ENCODE results near the gene CRYZL1. TPM values are rescaled to one million over a fixed set of nuclear protein-coding genes. Genes with fewer than 3 reads are reported as not detected.
A peak's percentile ranks its signal among the peaks of the same experiment; 100 is the strongest.

CRYZL1 gene
- total RNA-seq, 1 donor from 2014 or later = 10.8 TPM

- H3K4me3 ChIP-seq (ENCODE audit: low read depth, low read length) = peak overlapping the region; percentile 92
- no peak for TF ChIP-seq CTCF (IDR thresholded peaks at IDR 0.05; ENCODE audit: insufficient read depth, low read length, severe bottlenecking)
- no peaks in the 10 kb centered on the region for H3K27me3 ChIP-seq (ENCODE audit: control insufficient read depth, insufficient read depth, low read length)
- no peak for FAIRE-seq
- peaks cover 2% of the 10 kb centered on the region for H3K36me3 ChIP-seq (ENCODE audit: control insufficient read depth, insufficient read depth, low read length)
- no peak for DNase-seq (ENCODE audit: low read depth)
Observed at GRCh38 chr21:33544451-33545195, 96.9 kb downstream of the CRYZL1 start.

- H3K36me3 ChIP-seq (ENCODE audit: control insufficient read depth, insufficient read depth, low read length) = peaks cover 4% of the 10 kb centered on the region
- no peak for TF ChIP-seq CTCF (IDR thresholded peaks at IDR 0.05; ENCODE audit: insufficient read depth, low read length, severe bottlenecking)
- FAIRE-seq (no peak), DNase-seq (ENCODE audit: low read depth) (peak; percentile 40)
- no peaks in the 10 kb centered on the region for H3K27me3 ChIP-seq (ENCODE audit: control insufficient read depth, insufficient read depth, low read length)
- peak overlapping the region; percentile 92 for H3K4me3 ChIP-seq (ENCODE audit: low read depth, low read length)
Observed at GRCh38 chr21:33543505-33544129, 97.9 kb downstream of the CRYZL1 start.

GRCh38 chr21:33542640-33543504, 98.7 kb downstream of the CRYZL1 start, which contains the start of gene SON:
TSS of gene SON (plus strand) at chr21:33543038. CDS start at chr21:33543093, 55 bp downstream.
- no peaks in the 10 kb centered on the region for H3K27me3 ChIP-seq (ENCODE audit: control insufficient read depth, insufficient read depth, low read length)
- TF ChIP-seq CTCF (IDR thresholded peaks at IDR 0.05; ENCODE audit: insufficient read depth, low read length, severe bottlenecking) = no peak
- H3K36me3 ChIP-seq (ENCODE audit: control insufficient read depth, insufficient read depth, low read length) = peaks cover 7% of the 10 kb centered on the region
- FAIRE-seq = peak; percentile 68
- H3K4me3 ChIP-seq (ENCODE audit: low read depth, low read length) = peak within 1 kb of the TSS; percentile 92
- DNase-seq (ENCODE audit: low read depth) = peak; percentile 96

- no peaks in the 10 kb centered on the region for H3K27me3 ChIP-seq (ENCODE audit: control insufficient read depth, insufficient read depth, low read length)
- DNase-seq (ENCODE audit: low read depth) = peak; percentile 58
- peaks cover 9% of the 10 kb centered on the region for H3K36me3 ChIP-seq (ENCODE audit: control insufficient read depth, insufficient read depth, low read length)
- FAIRE-seq = no peak
- H3K4me3 ChIP-seq (ENCODE audit: low read depth, low read length) = peak within 1 kb of the TSS; percentile 92
- no peak for TF ChIP-seq CTCF (IDR thresholded peaks at IDR 0.05; ENCODE audit: insufficient read depth, low read length, severe bottlenecking)
Observed at GRCh38 chr21:33541756-33542639, 99.5 kb downstream of the CRYZL1 start, which contains the start of gene GART. TSS of gene GART (minus strand) at chr21:33542117. CDS start at chr21:33539315, 2,802 bp downstream.

GRCh38 chr21:33541105-33541711, 100.3 kb downstream of the CRYZL1 start:
- DNase-seq (ENCODE audit: low read depth) = no peak
- H3K27me3 ChIP-seq (ENCODE audit: control insufficient read depth, insufficient read depth, low read length) = no peaks in the 10 kb centered on the region
- FAIRE-seq = no peak
- no peak for TF ChIP-seq CTCF (IDR thresholded peaks at IDR 0.05; ENCODE audit: insufficient read depth, low read length, severe bottlenecking)
- peaks cover 12% of the 10 kb centered on the region for H3K36me3 ChIP-seq (ENCODE audit: control insufficient read depth, insufficient read depth, low read length)
- peak overlapping the region; percentile 92 for H3K4me3 ChIP-seq (ENCODE audit: low read depth, low read length)
